Coronary artery (tissue), 2 donors: ENCODE data around the gene ZNF892.
"Not testable (repeated sequence)": the region's sequence is repeated elsewhere in the genome, so short reads cannot be mapped to it uniquely, and the experiment has no call there.

Experiments used
- DNase-seq: peaks from one replicate; pipeline ENCODE4 v3.0.0-alpha.2; 2017; ENCODE audit warnings: low spot score
- H3K27ac ChIP-seq, 2 donors: fragments of 200-600 bp; sonication (generic); one replicate each; pipeline ENCODE4 v1.5.1; 2016 to 2019
- H3K4me3 ChIP-seq: fragments of 200-600 bp; sonication (generic); 2 replicates; pipeline ENCODE4 v1.5.1; 2016; ENCODE audit warnings: mild to moderate bottlenecking, moderate library complexity
- TF ChIP-seq, protein P1 (sequence below): fragments of 200-600 bp; sonication (generic); IDR thresholded peaks from one replicate; pipeline ENCODE4 v1.5.1; 2019; ENCODE audit warnings: antibody characterized with exemption

ZNF892 gene

DNA sequence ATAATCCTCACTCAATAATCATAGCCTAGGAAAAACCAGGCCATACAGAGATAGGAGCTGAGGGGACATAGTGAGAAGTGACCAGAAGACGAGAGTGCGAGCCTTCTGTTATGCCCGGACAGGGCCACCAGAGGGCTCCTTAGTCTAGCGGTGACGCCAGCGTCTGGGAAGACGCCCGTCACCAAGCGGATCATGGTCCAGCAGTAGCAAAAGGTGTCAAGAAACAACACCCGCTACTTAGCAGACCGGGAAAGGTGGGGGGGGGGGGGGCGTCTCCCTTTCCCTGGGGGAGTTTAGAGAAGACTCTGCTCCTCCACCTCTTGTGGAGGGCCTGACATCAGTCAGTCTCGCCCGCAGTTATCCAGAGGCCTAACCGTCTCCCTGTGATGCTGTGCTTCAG lies 14.4 kb upstream of the ZNF892 start:
- TF ChIP-seq, protein P1, sequence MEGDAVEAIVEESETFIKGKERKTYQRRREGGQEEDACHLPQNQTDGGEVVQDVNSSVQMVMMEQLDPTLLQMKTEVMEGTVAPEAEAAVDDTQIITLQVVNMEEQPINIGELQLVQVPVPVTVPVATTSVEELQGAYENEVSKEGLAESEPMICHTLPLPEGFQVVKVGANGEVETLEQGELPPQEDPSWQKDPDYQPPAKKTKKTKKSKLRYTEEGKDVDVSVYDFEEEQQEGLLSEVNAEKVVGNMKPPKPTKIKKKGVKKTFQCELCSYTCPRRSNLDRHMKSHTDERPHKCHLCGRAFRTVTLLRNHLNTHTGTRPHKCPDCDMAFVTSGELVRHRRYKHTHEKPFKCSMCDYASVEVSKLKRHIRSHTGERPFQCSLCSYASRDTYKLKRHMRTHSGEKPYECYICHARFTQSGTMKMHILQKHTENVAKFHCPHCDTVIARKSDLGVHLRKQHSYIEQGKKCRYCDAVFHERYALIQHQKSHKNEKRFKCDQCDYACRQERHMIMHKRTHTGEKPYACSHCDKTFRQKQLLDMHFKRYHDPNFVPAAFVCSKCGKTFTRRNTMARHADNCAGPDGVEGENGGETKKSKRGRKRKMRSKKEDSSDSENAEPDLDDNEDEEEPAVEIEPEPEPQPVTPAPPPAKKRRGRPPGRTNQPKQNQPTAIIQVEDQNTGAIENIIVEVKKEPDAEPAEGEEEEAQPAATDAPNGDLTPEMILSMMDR = peak; percentile 55
- DNase-seq, H3K27ac ChIP-seq, H3K4me3 ChIP-seq: not testable (repeated sequence)

DNA sequence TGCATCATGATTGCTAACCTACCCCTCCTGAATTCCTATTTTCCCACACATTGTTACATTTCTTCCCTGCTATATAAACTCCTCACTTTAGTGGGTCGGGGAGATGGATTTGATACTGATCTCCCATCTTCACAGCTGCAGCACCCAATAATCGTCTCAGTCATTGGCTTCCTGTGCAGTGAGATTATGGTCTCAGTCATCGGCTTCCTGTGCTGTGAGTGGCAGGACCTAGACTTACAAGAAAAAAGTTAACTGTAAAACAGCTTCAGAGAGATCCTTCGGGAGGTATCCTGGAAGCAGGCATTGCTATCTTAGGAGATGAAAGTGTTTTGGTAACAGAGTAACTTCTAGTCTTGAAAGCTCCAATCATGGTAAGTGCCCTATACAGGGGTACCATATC lies 3.4 kb upstream of the ZNF892 start:
- DNase-seq = no peak
- H3K4me3 ChIP-seq = no peak overlapping the region
- no peak overlapping the region for H3K27ac ChIP-seq
- TF ChIP-seq, protein P1 = no peak

DNA sequence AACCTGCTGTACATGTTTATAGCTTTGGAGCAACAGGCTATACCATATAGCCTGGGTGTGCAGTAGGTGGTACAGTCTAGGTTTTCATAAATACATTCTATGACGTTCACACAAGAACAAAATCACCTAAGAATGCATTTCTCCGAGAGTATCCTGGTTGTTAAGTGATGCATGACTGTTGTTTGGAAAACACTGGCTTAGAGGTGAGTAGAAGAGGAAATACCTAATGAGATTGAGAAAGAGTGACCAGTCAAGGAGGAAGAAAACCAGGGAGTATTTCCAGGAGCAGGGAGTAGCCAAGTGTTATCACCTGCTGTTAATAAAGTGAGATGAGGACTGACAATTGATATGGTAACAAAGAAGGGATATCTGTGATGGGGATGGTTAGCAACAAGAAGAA lies 2.9 kb upstream of the ZNF892 start:
- no peak overlapping the region for H3K4me3 ChIP-seq
- DNase-seq = no peak
- no peak overlapping the region for H3K27ac ChIP-seq
- TF ChIP-seq, protein P1 = no peak

DNA sequence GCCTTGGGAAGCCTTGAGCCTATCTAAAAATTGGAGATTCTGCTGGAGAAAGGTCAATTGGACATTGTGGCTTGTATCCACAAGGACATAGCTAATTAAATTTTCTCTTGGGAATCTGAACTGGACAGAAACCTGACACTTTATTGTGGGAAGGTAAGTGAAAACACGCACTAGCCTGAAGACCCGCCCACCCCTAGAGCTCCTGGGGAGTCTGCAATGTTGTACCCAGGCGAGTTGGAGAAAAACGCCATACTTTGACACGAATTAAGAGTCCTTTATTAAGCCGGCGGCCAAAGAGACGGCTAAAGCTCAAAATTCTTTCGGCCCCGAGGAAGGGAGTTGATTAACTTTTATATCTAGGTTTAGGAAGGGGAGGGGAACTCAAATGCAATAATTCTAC lies 1.2 kb upstream of the ZNF892 start:
- H3K4me3 ChIP-seq = peak overlapping the region; percentile 93
- no peak for DNase-seq
- H3K27ac ChIP-seq = no peak overlapping the region

DNA sequence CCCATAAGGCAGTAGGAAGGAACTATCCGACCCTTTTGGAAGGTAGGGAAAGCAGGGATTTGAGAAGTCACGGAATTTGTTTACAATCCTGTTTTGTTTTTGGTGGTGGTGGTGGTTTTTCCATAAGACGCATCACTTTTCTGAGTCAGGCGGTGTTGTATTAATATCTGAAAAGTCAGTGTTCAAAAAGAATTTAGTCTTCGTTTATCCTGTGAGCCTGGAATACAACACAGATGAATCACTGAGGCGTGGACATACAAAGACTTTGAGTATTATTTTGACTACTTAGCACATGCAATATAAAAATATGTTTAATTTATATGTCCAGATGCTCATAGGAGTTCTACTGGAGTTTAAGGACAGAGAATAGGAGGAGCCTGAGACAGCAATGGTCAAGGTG lies 785 bp downstream of the ZNF892 start:
- TF ChIP-seq, protein P1 = no peak
- no peak overlapping the region for H3K27ac ChIP-seq
- H3K4me3 ChIP-seq = peak overlapping the region; percentile 93
- DNase-seq = no peak

More for the DNA sequence above, 1.2 kb upstream of the ZNF892 start:
- TF ChIP-seq, protein P1 = no peak

DNA sequence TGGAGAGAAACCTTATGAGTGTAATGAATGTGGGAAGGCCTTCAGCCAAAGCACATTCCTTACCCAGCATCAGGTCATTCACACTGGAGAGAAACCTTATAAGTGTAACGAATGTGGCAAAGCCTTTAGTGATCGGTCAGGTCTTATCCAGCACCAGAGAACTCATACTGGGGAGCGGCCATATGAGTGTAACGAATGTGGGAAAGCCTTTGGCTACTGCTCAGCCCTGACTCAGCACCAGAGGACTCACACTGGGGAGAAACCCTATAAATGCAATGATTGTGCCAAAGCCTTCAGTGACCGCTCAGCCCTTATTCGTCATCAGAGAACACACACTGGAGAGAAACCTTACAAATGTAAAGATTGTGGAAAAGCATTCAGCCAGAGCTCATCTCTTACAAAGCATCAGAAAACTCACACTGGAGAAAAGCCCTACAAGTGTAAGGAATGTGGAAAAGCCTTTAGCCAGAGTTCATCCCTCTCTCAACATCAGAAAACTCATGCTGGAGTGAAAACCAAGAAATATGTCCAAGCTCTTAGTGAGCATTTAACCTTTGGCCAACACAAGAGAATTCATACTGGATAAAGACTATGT lies 7.8 kb downstream of the ZNF892 start:
- DNase-seq = no peak
- H3K27ac ChIP-seq = no peak overlapping the region
- TF ChIP-seq, protein P1 = no peak
- H3K4me3 ChIP-seq = peak overlapping the region; percentile 31

DNA sequence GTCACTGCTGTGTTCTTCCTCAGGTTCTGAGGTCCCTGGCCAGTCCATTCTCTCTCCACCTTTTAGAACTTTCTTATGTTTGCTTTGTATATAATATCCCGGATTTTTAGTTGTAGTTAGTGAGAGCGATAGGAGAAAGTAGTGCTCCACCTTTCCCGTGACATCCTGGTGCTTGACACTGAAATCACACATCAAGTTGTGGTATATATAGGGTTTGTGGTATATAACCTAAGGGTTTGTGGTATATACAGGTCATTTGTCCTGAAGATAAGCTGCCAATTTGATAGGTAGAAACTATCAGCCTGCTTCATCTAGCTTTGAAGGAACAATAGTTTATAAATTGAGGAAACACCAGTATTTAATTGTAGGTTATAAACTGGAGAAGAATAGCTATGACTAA lies 13.1 kb downstream of the ZNF892 start:
- TF ChIP-seq, protein P1 = no peak
- H3K4me3 ChIP-seq = no peak overlapping the region
- no peak for DNase-seq
- H3K27ac ChIP-seq = no peak overlapping the region
